ENCODE data around the gene MATN3.

Gene MATN3

DNA sequence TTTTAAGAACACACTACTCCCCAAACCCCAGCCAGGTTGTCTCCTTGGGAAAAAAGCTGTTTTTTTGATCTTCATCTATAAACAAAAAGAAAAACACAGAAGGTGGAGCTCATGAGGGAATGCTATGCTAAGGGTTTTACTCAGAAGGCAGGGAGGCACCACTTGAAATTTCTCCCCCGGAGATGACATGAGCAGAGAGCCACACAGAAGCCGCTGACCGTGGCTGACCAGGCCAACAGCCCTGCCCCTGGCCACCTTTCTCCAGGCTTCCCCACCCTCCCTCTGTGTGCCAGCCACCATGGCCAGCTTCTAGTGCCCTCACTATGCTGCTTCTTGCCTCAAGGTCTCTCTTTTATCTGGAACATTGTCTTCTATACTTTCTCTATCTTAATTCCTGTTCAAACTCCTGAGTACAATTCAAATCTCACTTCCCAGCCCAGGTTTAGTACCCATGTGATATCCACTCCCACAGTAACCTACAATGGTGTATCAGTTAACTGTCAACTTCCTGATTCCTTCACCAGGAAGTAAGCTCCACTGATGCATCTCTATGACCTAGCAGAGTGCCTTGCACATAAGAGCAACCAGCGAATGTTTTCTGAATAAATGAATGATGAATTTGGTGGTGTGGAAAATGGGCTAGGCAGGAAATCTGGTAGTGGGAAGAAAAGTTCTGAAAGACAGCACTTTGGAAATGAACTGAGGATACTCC, 23.6 kb upstream of the MATN3 start:
- DNase-seq, result no peak

DNA sequence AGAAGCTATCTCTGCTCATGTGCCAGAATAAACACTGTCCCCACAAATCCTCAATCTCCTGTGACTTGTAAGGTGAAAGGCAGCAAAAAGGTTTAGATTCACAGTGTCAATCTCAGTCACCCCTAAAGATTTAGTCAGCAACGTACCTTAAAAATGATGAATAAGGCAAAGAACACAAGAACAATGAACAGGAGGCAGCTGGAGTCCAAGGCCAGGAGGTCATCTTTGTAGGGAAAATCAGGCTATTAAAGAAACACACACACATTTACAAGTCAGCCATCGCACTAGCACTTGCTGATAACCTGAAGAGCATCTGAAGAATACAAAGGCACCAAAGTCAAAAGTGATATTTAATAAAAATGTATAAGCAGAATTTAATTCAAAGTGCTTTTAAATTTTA, 22.4 kb upstream of the MATN3 start:
- no peak for DNase-seq

DNA sequence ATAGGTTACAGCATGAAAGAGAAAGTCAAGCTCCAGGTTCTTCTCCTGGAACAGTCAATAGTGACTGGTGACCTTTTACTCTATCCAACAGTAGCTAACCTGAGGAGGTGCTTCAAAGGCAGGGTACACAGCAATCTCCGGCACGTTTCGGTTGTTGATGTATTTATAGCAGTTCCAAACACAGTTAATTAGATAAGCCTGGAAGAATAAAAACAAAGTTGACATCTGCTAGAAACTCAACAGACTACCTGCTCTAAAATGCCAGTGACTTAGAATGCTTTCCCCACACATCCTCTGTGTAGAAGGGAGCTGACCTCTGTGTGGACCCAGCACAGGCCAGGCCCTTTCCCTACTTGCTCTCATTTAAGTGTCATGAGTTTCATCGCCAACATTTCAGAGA, 21.8 kb upstream of the MATN3 start:
- DNase-seq, result no peak

DNA sequence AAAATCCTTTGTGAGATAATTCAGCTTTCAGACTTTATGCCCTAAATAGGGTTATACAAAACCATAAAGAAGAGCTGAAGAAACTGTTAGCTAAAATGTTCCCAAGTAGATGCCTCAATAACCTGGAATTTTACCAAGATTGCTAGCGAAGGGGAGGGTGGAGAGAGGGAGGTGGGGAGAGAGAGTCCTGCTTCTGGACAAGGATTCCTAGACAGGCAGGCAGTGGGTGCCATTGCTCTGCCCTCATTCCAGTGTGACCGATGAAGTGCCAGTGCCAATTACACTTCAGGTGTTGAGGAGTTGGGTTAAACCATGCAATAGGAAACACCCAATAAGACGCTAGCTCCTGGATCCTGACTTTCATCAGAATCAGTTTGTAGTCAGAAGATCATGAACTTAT, 20.9 kb upstream of the MATN3 start:
- DNase-seq, result no peak

DNA sequence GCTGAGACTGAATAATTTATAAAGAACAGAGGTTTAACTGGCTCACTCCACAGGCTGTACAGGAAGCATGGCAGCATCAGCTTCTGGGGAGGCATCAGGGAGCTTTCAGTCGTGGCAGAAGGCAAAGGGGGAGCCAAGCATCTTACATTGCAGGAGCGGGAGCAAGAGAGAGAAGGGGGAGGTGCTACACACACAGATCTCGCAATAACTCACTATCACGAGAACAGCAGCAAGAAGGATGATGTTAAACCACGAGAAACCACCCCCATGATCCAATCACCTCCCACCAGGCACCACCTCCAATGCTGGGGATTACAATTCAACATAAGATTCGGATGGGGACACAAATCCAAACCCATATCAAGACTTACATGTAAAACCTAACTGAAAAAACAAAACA, 17.8 kb upstream of the MATN3 start:
- DNase-seq, result no peak

DNA sequence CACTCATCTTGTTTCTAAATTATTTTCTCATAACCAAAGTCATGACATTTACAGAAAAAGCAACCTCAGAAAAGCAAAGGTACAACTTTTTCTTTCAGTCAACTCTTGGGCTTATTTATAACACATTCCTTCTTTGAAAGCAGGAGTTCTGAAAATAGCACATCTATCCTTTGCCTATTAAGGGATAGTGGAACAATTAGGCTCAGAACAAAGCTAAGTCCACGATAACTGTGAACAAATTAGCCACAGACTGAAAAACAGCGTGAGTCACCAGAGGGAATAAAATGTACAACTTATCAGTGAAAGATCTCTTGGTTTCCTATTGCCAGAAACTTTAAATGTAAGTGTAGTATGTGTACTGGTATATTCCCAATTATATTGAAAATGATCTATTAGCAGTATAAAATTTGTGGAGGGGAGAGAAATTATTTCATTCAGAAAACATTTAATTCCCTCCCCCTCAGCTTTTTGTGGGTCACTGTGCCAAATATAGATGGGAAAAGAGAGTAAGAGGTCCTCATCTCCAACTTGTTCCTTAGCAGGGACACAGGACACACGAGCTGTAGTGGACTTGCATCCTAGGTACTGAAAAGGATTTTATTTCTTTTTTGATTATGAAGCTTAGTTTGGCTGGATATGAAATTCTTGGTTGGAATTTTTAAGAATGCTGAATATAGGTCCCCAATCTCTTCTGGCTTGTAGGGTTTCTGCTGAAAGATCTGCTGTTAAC, 15.4 kb upstream of the MATN3 start:
- no peak for DNase-seq

DNA sequence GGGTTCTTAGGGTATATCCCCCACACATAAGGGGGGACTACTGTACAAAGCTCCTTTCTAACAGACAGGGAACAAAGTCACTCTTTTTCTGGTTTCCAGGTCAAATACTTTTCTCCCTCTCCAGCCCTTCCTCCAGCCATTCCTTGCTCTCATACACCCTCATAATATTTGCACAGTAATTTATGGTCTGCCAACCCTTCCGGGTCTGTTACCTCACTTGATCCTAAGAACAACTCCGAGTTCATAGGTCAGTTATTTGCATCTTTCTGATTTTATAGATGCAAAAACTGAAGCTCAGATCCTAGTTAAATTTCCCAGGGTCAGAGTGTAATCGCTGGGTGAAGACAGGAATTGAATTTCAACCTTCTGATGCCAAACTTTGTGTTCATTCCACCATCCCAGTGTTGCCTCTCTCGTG, 14.8 kb upstream of the MATN3 start:
- no peak for DNase-seq

DNA sequence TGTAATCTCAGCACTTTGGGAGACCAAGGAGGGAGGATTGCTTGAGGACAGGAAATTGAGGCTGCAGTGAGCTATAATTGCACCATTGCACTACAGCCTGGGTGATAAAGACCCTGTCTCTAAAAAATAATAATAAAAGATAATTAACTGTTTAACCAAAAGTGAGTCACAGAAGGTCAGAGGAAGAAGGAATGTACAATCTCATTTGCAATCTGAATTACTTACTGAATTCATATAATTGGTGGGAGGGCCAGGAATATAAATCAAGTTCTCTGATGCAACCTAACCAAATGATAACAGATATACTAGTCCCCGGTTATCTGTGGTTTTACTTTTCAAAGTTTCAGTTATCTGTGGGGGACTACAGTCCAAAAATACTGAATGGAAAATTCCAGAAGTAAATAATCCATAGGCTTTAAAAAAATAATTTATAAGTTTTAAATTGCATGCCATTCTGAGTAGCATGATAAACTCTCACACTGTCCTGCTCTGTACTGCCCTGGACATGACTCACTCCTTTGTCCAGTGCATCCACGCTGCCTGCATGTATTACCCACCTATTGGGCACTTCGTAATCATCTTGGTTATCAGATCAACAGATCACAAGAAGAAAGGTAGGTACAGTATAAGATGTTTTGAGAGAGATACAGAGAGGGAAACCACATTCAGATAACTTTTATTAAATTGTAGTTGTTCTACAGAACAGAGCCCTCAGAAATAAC, 12.8 kb upstream of the MATN3 start:
- DNase-seq, result no peak

DNA sequence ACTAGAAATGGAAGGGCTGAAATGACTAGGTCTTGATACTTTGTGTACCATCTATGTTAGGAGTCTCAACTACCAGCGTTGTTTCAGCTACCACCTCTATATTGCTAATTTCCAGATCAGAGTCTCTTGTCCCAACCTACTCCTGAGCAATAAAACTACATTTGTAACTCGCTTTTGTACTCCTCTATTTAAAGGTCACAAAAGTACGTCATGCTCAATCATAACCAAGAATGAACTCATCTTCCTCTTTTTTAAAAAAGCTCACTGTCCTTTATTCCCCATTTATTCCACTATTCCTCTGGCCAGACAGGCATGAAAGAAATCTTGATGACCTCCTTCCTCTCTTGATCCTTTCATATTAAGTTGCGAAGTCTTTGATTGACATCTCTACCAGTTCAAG, 11.2 kb upstream of the MATN3 start:
- no peak for DNase-seq

DNA sequence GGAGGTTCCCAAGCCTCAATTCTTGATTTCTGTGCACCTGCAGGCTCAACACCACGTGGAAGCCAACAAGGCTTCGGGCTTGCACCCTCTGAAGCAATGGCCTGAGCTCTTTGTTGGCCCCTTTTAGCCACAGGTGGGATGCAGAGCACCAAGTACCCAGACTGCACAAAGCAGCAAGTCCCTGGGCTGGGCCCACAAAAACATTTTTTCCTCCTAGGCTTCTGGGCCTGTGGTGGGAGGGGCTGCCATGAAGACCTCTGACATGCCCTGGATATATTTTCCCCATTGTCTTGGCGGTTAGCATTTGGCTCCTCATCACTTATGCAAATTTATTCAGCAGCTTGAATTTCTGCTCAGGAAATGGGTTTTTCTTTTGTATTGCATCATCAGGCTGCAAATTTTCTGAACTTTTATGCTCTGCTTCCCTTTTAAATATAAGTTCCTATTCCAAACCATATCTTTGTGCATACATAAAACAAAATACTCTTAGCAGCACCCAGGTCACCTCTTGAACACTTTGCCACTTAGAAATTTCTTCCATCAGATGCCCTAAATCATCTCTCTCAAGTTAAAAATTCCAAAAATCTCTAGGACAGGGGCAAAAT, 9.0 kb upstream of the MATN3 start:
- DNase-seq, result no peak

DNA sequence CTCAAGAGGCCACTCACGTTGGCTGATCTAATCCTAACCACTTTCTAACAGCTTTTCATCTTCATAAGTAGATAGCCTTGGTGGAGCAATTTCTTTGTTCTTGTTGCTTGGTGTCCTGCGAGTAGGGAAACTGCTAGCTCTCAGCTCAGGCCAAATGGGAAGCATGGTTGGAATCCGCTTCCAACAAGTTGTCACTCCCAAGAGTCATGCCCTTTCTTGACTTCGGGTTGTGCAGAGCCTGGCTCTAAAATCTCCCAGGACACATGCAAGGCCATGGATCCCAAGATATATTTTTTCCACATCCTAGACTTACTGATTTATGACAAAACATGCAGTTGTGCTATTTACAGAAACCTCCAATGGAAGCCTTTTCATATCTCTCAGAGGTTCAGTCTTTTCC, 7.3 kb upstream of the MATN3 start:
- DNase-seq, result no peak

DNA sequence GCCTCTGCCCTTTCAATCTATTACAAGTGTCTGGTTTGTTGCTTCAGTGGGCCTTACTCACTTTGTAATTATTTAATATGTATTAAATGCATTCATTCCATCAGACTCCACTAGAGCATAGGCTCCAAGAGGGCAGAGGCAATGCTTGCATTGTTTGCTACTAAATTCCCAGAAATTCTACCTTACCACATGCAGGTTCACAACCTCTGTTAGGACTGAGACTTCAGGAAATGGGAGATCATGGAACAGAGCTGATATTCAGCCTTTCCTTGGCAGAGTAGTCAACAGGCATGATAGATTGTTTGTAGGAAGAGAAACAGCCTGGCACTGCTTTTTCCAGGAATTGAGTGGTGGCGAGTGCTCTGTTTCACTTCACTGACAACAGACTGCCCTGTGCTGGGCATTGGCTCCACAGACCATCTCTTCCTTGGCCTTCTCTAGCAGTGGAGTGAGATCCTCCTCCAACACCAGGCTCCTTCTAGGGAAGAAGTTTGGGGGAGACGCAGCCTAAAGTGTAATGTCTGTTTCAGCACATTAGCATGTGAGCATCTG, 6.2 kb upstream of the MATN3 start:
- no peak for DNase-seq

DNA sequence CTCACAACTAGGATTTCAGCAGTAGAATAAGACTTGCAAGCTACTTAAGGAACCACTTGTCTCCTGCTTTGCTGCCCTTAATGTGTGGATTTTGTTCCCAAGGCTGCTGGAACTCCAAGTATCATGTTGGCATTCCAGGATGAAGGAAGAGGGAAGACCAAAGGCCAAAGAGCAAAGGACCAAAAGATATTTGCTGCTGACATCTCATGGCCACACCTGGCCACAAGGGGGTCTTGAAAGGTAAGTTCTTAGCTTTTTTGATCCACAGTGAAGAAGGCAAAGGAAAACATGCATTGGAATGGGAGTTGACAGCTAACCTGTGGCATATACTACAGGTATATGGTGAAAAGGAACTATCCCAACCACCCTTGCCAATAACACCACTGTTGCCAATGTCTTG, 3.9 kb upstream of the MATN3 start:
- no peak for DNase-seq

DNA sequence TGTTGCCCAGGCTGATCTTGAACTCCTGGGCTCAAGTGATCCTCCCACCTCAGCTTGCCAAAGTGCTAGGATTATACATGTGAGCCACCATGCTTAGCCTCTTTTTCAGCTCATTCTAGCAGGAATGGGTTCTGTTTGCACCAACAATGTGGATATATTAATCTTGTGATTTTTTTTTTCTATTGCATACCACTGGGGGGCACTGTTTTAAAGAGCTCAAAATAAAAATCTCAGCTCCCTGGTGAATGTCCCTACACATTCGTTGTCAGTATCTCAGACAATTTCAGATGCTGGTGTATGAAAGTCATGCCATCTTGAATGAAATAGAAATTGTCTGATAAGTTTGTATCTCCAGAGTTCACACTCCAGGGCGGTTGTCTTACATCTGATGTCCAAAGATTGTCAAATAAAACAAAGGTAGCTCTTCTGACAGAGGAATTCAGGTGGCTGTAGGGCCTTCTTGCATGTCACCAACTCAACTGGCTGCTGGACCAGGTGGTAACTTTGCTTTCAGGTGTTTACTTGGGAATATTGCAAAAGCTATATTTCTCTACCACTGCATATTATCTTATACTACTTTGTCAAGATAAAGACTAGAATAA, 3.1 kb upstream of the MATN3 start:
- DNase-seq, result no peak

DNA sequence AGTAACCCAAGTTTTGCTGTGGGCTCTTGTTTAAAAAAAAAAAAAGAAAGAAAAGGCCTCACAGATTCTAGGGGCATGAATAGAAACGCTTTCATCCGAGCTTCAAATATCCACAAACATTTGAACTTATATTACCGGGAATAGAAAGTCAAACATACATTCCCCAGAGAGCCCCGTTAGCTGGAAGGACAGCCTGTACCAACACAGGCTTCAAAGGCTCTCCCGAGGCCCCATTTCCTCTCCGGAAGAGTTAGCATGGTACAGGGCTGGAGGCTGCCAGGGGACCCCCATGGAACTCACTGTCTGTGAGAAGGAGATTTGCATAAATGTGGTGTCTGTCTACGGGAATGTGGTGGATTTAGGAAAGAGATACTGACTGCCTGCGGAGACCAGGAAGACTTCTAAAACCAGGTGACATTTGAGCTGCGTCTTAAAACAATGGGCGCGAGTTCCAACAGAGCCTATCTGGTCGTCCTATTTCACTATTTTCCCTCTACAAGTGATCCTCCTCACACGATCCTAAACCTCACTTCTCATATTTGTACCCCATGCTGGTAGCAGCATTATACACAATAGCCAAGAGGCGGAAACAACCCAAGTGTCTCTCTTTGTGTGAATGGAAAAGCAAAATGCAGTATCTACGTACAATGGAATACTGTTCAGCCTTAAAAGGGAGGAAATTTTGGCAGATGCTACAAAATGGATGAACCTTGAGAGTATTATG, 820 bp upstream of the MATN3 start:
- DNase-seq, result no peak

DNA sequence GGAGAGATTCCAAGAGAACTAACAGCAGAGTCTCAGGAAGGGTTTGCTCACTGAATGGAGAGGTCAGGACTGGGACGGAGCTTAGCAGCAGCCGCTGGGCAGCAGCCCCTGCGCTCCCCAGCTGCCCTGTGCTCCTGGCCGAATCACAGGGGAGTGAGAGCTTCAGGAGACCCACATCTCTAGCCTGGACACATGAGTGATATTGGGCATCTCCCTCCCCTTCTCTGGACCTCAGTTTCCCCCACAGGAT, 511 bp downstream of the MATN3 start:
- DNase-seq, result no peak

DNA sequence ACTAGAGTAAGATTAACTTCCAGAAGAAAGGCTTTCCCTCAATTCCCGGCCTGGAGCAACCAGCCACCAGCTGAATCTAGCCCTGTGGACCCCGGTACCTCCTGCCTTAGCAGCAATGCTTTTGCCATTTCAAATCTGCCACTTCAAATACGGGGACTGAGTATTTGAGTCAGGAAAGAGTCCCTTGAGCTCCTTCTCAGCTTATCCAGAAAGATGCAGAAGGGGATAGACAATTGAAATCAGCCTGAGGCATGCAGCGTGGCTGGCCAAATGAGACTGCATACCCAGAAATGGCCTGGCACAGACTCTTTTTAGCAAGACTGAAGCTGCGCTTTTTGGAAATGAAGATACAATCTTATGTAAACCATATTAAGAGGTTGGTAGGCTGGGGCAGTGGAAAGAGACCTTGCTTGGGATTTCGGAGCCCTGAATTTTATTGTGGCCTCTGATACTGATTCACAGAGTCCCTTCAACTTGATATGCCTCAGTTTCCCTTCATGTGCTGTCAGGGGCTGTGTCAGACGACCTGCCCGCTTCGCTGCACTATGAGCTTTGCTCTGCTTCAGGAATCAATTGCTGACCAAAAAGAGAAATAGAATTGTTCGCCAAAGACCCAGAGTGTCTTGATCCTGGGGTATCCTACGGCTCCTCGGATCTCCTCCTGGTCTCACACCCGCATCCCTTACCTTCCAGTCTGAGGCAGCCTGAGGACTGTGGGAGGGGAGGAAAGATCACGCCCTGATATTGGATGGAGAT, 1.0 kb downstream of the MATN3 start:
- DNase-seq, result no peak

DNA sequence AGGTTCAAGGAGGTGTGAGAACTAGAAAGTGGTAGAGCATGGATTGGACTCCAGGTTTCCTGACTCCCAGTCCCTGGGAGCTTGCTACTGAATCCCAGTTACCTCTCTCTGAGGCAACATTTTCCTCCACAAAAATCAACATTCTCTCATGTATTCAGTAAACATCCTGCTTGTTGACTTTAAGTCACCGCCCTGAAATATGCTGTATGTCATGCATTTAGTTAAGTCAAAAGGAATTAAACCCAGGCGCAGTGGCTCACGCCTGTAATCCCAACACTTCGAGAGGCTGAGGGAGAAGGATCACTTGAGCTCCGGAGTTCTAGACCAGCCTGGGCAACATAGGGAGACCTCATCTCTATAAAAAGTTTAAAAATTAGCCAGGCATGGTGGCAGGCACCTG, 3.8 kb downstream of the MATN3 start:
- DNase-seq, result no peak

DNA sequence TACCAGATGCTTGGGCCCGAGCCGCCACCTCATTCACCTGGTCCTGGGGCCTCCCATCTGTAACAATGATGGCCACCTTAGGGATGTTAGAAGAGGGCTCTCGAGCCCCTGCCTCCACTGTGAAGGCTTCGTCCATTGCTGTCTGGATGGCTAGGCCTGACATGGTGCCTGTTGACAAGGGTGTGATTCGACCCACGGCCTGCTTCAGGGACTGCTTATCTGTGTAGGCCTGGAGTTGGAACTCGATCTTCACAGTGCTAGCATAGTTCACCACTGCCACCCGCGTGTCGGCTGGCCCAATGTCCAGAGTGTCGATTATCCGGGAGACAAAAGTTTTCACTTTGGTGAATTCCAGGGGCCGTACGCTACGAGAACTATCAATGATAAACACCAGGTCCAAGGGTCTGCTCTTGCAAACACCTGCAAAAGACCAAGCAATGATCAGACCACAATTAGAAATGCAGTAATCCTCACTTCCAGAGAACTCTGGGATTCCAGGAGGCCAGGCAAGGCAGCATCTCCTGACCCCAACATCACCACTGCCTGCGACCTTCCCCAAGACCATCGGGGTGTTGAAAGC, 6.5 kb downstream of the MATN3 start:
- no peak for DNase-seq

DNA sequence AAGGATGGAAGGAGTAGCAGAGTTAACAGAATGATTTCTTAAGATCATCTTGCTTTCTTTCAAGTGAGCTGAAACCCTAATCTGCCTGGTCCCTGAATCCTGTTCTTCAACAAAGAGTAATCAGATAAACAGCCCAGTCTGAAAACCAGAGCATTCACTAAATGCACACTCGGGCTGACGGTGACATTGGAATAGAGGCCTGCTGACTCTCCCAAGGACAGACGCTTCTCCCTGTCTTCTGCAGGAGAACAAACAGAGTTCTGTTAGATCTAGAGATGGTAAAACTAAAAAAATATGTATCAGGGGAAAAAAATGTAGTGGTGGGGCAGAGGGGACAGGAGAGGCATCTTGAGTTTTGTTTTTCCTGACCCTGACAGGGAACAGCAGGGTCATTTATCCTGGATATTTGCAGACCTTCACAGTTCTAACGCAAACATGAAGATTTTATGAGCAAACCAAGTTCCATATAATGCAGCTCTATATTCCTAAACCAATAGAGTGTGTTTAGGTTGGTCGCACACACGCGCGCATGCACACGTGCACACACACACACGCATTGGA, 7.3 kb downstream of the MATN3 start:
- no peak for DNase-seq

DNA sequence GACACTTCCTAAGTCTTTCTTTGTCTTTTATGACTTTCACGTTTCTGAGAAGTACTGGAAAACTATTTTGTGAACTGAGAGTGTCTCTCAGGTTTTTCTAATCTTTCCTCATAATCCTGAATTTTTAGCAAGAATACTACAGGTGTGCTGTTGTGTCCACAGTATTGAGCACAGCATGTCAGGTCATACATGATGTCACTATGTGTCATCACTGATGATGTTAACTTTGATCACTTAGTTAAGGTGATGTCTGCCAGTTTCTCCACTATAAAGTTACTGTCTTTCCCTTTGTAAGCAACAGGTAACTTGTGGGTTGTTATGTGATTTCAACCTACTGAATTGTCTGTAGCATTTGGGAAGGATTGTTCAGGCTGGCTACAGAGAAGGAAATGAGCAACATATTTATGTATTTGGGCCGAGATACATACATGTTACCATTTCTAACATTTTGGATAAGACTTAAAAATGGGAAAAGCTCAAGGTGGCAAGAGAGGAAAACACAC, 11.1 kb downstream of the MATN3 start:
- no peak for DNase-seq

Measured in activated CD4-positive, alpha-beta T cell treated with anti-CD3 and anti-CD28 coated beads, Interleukin-2, amount 50 U/mL, for 4 hours (primary cell).